ENCODE results near the gene TCEAL7.

DNA sequence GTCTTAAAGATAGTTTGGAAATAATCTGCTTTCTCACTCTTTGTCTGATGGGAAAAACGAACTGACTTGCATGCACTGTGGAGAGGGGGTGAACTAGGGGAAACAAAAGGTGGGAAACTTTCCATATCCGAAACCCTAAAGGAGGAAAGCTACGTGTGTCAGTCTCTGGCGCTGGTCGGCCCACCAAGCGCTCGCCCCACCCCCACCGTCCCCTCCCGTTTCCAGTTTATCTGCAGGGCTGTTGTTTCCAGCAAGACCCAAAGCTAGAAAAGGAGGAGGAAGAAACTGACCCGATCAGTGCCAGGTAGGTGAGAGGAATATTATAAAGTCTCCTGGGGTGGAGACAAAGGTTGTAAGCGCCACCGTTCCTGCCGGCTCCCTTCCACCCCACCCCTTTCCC lies 26.8 kb downstream of the TCEAL7 start:
- TF ChIP-seq, protein P1, sequence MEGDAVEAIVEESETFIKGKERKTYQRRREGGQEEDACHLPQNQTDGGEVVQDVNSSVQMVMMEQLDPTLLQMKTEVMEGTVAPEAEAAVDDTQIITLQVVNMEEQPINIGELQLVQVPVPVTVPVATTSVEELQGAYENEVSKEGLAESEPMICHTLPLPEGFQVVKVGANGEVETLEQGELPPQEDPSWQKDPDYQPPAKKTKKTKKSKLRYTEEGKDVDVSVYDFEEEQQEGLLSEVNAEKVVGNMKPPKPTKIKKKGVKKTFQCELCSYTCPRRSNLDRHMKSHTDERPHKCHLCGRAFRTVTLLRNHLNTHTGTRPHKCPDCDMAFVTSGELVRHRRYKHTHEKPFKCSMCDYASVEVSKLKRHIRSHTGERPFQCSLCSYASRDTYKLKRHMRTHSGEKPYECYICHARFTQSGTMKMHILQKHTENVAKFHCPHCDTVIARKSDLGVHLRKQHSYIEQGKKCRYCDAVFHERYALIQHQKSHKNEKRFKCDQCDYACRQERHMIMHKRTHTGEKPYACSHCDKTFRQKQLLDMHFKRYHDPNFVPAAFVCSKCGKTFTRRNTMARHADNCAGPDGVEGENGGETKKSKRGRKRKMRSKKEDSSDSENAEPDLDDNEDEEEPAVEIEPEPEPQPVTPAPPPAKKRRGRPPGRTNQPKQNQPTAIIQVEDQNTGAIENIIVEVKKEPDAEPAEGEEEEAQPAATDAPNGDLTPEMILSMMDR (IDR thresholded peaks at IDR 0.05), result no peak
- no peak for TF ChIP-seq POLR2A (IDR thresholded peaks at IDR 0.05)

Data from prostate gland (tissue), 2 donors.